ENCODE results near the gene NACC1.
"Not testable (repeated sequence)": the region's sequence is repeated elsewhere in the genome, so short reads cannot be mapped to it uniquely, and the experiment has no call there.

The NACC1 gene

DNA sequence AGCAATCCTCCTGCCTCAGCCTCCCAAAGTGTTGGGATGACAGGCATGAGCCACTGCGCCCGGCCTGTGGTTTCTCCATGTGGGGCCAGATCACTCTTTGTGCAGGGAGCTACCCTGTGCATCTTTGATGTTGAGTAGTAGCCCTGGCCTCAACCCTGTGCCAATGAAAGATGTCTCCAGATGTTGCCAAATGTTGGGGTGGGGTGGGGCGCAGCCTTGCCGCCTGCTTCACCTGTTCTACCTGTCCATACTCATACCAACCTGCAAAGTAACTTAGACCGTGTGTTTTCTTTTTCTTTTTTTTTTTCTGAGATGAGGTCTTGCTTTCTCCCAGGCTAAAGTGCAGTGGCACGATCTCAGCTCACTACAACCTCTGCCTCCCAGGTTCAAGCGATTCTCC, 53.1 kb downstream of the NACC1 start:
- no peak overlapping the region for H3K27ac ChIP-seq
- TF ChIP-seq, protein P1, sequence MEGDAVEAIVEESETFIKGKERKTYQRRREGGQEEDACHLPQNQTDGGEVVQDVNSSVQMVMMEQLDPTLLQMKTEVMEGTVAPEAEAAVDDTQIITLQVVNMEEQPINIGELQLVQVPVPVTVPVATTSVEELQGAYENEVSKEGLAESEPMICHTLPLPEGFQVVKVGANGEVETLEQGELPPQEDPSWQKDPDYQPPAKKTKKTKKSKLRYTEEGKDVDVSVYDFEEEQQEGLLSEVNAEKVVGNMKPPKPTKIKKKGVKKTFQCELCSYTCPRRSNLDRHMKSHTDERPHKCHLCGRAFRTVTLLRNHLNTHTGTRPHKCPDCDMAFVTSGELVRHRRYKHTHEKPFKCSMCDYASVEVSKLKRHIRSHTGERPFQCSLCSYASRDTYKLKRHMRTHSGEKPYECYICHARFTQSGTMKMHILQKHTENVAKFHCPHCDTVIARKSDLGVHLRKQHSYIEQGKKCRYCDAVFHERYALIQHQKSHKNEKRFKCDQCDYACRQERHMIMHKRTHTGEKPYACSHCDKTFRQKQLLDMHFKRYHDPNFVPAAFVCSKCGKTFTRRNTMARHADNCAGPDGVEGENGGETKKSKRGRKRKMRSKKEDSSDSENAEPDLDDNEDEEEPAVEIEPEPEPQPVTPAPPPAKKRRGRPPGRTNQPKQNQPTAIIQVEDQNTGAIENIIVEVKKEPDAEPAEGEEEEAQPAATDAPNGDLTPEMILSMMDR (conservative IDR thresholded peaks at IDR 0.05), result no peak
- TF ChIP-seq ZFX (IDR thresholded peaks at IDR 0.05), result no peak

DNA sequence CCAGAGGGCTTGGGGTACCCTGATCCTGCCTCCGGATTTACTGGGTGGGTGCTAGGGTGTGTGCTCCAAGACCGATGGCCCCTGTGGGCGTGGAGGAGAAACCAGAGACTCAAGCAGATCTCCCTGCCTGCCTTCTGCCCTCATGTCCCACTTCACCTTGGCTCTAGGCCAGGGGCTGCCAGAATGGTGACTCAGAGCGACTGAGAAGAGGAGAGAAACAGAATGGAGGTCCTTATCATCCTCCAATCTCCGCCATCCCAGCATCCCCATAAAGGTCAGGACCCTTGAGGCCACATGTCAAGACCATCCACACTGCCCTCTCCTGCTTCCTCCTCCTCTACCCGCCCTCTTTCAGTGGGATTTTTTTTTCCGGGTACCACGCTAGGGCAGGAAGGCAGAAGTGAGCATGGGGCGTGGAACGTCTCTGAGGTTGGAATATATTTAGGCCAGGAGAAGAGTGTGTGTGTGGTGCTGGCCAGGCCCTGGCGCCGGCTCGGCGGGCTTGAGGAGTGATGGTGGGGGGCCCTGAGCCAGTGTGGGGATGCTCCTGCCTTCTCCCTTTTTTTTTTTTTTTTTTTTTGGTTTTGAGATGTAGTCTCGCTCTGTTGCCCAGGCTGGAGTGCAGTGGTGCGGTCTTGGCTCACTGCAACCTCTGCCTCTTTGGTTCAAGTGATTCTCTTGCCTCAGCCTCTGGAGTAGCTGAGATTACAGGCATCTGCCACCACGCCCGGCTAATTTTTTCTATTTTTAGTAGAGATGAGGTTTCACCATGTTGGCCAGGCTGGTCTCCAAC, 54.5 kb downstream of the NACC1 start:
- H3K27ac ChIP-seq, result no peak overlapping the region
- TF ChIP-seq, protein P1 (conservative IDR thresholded peaks at IDR 0.05), result no peak
- no peak for TF ChIP-seq ZFX (IDR thresholded peaks at IDR 0.05)

DNA sequence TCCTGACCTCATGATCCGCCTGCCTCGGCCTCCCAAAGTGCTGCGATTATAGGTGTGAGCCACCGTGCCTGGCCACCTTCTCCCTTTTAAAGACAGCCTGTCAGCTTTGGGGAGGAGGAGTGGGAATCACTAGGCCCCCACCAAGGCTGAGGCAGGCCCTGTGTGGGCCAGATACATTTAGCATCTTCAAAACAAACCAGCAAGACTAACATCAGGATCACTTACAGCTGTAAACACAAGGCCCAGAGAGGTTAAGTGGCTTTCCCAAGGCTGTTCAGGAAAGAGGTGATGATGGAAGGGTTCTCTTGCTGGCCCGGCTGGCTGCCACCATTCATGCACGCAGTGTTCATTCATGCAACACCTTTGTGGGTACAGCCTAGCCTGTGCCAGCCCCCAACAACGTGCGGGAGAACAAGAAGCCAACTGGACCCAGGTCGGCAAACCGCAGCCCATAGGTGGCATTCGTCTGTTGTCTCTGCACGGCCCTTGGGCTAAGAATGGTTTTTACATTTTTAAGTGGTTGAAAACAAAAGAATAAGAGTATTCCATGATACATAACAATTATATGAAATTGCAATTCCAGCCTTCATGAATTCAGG, 55.2 kb downstream of the NACC1 start:
- TF ChIP-seq ZFX (IDR thresholded peaks at IDR 0.05), result no peak
- TF ChIP-seq, protein P1 (conservative IDR thresholded peaks at IDR 0.05), result no peak
- no peak overlapping the region for H3K27ac ChIP-seq

DNA sequence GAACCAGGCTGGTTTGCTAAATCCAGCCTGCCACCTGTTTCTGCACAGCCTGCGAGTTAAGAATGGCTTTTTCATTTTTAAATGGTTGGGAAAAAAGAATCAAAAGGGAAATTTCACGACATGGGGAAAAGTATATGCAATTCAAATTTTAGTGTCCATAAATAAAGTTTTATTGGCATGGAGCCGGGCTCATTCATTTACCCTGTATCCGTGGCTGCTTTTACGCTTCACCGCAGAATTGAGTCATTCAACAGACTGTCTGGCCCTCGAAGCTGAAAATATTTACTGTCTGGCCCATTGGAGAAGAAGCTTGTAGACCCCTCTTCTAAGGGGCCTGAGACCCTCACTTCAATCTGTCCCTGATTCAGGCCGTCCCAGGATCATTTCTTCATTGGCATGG, 58.3 kb downstream of the NACC1 start:
- no peak overlapping the region for H3K27ac ChIP-seq
- TF ChIP-seq ZFX (IDR thresholded peaks at IDR 0.05), result no peak
- TF ChIP-seq, protein P1 (conservative IDR thresholded peaks at IDR 0.05), result no peak

DNA sequence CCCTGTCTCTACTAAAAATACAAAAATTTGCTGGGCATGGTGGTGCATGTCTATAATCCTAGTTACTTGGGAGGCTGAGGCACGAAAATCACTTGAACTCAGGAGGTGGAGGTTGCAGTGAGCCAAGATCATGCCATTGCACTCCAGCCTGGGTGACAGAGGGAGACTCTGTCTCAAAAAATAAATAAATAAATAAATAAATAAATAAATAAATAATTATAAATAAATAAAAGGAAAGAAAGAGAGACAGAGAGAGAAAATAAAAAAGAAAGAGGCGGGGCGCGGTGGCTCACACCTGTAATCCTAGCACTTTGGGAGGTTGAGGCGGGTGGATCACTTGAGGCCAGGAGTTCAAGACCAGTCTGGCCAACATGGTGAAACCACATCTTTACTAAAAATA, 59.5 kb downstream of the NACC1 start:
- not testable (repeated sequence) for H3K27ac ChIP-seq

DNA sequence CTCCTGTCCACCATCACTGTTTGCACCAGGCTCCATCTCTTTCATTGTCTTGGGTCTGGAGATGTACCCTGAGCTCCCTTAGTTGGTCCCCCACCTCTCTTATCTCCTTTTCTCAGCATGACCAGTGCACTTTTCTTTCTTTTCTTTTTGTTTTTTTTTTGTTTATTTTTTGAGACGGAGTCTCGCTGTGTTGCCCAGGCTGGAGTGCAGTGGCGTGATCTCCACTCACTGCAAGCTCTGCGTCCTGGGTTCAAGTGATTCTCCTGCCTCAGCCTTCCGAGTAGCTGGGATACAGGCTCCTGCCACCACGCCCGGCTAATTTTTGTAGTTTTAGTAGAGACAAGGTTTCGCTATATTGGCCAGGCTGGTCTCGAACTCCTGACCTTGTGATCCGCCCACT, 60.2 kb downstream of the NACC1 start:
- H3K27ac ChIP-seq, result not testable (repeated sequence)

DNA sequence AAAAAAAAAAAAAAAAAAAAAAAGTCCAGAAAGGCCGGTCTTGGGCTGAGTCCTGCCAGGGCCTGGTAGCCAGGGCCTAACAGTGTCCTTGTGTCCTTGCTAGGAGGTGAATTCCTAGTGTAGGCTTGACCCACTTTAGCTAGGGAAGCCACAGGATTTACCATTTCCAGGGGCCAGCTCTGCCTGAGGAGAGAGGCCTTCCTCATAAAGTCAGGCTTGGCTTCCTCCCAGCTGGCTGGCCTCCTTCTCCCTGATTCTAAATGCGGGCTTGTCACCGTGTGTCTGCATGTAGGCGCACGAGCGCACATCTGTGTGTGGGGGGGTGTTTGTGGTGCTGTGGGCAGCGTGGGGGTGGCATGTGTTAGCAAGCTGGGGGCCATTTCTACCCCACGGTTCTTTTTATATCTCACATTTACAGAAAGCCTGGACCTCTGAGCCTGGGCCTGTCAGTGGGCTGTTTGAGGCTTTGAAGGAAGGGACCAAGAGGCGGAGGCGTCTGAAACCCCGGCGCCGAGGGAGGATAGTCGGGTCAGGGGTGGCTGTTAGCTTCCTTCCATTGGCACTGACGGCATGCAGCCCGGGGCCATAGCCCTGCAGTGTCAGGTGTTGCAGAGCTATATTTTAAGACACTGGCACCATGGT, 63.8 kb downstream of the NACC1 start:
- no peak overlapping the region for H3K27ac ChIP-seq
- TF ChIP-seq, protein P1 (conservative IDR thresholded peaks at IDR 0.05), result no peak
- no peak for TF ChIP-seq ZFX (IDR thresholded peaks at IDR 0.05)

DNA sequence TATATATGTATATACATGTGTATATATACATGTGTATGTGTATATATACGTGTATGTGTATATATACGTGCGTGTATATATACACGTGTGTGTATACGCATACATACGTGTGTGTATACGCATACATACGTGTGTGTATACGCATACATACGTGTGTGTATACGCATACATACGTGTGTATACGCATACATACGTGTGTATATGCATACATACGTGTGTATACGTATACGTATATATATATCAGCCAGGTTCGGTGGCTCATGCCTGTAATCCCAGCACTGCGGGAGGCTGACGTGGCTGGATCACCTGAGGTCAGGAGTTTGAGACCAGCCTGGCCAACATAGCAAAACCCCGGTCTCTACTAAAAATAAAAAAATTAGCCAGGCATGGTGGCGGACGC, 66.9 kb downstream of the NACC1 start:
- H3K27ac ChIP-seq, result not testable (repeated sequence)

DNA sequence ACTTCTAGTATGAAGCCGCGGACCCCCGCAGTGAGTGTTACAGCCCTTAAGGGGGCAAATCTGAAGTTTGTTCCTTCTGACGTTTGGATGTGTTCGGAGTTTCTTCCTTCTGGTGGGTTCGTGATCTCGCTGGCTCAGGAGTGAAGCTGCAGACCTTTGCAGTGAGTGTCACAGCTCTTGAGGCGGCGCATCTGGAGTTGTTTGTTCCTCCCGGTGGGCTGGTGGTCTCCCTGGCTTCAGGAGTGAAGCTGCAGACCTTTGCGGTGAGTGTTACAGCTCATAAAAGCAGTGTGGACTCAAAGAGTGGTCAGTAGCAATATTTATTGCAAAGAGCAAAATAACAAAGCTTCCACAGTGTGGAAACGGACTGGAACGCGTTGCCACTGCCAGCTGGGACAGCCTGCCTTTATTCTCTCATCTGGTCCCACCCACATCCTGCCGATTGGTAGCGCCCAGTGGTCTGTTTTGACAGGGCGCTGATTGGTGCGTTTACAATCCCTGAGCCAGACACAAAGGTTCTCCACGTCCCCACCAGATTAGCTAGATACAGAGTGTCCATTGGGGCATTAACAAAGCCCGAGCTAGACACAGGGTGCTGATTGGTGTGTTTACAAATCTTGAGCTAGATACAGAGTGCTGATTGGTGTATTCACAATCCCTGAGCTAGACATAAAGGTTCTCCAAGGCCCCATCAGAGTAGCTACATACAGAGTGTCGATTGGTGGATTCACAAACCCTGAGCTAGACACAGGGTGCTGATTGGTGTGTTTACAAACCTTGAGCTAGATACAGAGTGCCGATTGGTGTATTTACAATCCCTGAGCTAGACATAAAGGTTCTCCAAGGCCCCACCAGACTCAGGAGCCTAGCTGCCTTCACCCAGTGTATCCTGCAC, 67.9 kb downstream of the NACC1 start:
- not testable (repeated sequence) for H3K27ac ChIP-seq

DNA sequence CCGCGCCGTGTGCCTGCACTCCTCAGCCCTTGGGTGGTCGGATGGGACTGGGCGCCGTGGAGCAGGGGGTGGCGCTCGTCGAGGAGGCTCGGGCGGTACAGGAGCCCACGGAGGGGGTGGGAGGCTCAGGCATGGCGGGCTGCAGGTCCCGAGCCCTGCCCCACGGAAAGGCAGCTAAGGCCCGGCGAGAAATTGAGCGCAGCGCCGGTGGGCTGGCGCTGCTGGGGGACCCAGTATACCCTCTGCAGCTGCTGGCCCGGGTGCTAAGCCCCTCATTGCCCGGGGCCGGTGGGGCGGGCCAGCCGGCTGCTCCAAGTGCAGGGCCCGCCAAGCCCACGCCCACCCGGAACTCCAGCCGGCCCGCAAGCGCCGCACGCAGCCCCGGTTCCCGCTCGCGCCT, 68.6 kb downstream of the NACC1 start:
- not testable (repeated sequence) for H3K27ac ChIP-seq
